DOHH2 (cell line): Measurements from ENCODE around the gene NMNAT2.

Experiments
- H3F3A ChIP-seq: fragments of 200-600 bp; sonication (generic), shearing (Covaris generic); 2 replicates; pipeline ENCODE4 v1.6.0; 2016; ENCODE audit warnings: antibody characterized with exemption, mild to moderate bottlenecking; ENCODE audit not compliant: control insufficient read depth, insufficient read depth
- H3K27ac ChIP-seq: fragments of 200-600 bp; sonication (generic); 2 replicates; pipeline ENCODE4 v1.5.1; 2014; ENCODE audit warnings: low read depth, mild to moderate bottlenecking, low read length, moderate library complexity
- H3K27me3 ChIP-seq: fragments of 200-600 bp; sonication (generic); 2 replicates; pipeline ENCODE4 v1.6.1; 2014; ENCODE audit warnings: mild to moderate bottlenecking, low read length, mixed read lengths; ENCODE audit not compliant: control insufficient read depth
- H3K36me3 ChIP-seq: fragments of 200-600 bp; sonication (generic); 2 replicates; pipeline ENCODE4 v1.6.1; 2014; ENCODE audit warnings: mild to moderate bottlenecking, low read length, moderate library complexity, mixed read lengths; ENCODE audit not compliant: control insufficient read depth
- H3K4me1 ChIP-seq: fragments of 200-600 bp; sonication (generic); 2 replicates; pipeline ENCODE4 v1.6.1; 2014; ENCODE audit warnings: mild to moderate bottlenecking, low read length, mixed read lengths; ENCODE audit not compliant: control insufficient read depth
- H3K4me2 ChIP-seq: fragments of 200-600 bp; sonication (generic); 2 replicates; pipeline ENCODE4 v1.6.0; 2014; ENCODE audit warnings: mild to moderate bottlenecking, low read length, moderate library complexity
- H3K4me3 ChIP-seq: fragments of 200-600 bp; sonication (generic); 2 replicates; pipeline ENCODE4 v1.5.1; 2014; ENCODE audit warnings: mild to moderate bottlenecking, low read length, mixed read lengths
- H3K79me2 ChIP-seq: fragments of 200-600 bp; sonication (generic); 2 replicates; pipeline ENCODE4 v1.6.1; 2014; ENCODE audit warnings: mild to moderate bottlenecking, low read length, mixed read lengths; ENCODE audit not compliant: control insufficient read depth
- H3K9me2 ChIP-seq: fragments of 200-600 bp; sonication (generic); replicated peaks from 2 replicates; pipeline ENCODE4 v1.6.1; 2014; ENCODE audit warnings: mild to moderate bottlenecking, low read length, mixed read lengths; ENCODE audit not compliant: control insufficient read depth
- H3K9me3 ChIP-seq: fragments of 200-600 bp; sonication (generic); 2 replicates; pipeline ENCODE4 v1.6.1; 2014; ENCODE audit warnings: antibody characterized with exemption, low read length, mixed read lengths; ENCODE audit not compliant: control insufficient read depth, insufficient read depth
- H4K20me1 ChIP-seq: fragments of 200-600 bp; sonication (generic); 2 replicates; pipeline ENCODE4 v1.6.0; 2014; ENCODE audit warnings: low read depth, mild to moderate bottlenecking, antibody characterized with exemption, low read length, moderate library complexity; ENCODE audit not compliant: control insufficient read depth, insufficient read depth
- CTCF ChIP-seq: fragments of 200-600 bp; sonication (generic); IDR thresholded peaks from one replicate; pipeline ENCODE4 v1.5.1; 2014; ENCODE audit warnings: antibody characterized with exemption, mild to moderate bottlenecking, low read depth, low read length; ENCODE audit not compliant: poor library complexity, severe bottlenecking
- EZH2phosphoT487 ChIP-seq: fragments of 200-600 bp; sonication (generic); IDR thresholded peaks from 2 replicates; pipeline ENCODE4 v1.6.1; 2017; ENCODE audit warnings: borderline replicate concordance, mild to moderate bottlenecking, antibody characterized with exemption, low read length, moderate library complexity, mixed read lengths

The NMNAT2 gene

GRCh38 chr1:183212870-183213269, 205.3 kb downstream of the NMNAT2 start:
- Histone ChIP-seq H3K36me3 (no peaks in the 10 kb centered on the region), H3K4me2 (no peak overlapping the region), H3K9me3 (no peaks in the 10 kb centered on the region), H3K4me3 (no peak overlapping the region), H3K79me2 (no peaks in the 10 kb centered on the region), H3K9me2 (no peaks in the 10 kb centered on the region), H3F3A (no peaks in the 10 kb centered on the region), H3K4me1 (no peaks in the 10 kb centered on the region), H3K27me3 (peaks cover 43% of the 10 kb centered on the region), H3K27ac (no peak overlapping the region), H4K20me1 (no peaks in the 10 kb centered on the region)
- TF ChIP-seq EZH2phosphoT487 (no peak), CTCF (no peak)

GRCh38 chr1:183210681-183211080, 207.5 kb downstream of the NMNAT2 start:
- Histone ChIP-seq H3K27ac (no peak overlapping the region), H3F3A (no peaks in the 10 kb centered on the region), H3K4me2 (no peak overlapping the region), H3K9me3 (no peaks in the 10 kb centered on the region), H4K20me1 (no peaks in the 10 kb centered on the region), H3K9me2 (no peaks in the 10 kb centered on the region), H3K36me3 (no peaks in the 10 kb centered on the region), H3K4me1 (no peaks in the 10 kb centered on the region), H3K79me2 (no peaks in the 10 kb centered on the region), H3K4me3 (no peak overlapping the region), H3K27me3 (peaks cover 33% of the 10 kb centered on the region)
- TF ChIP-seq EZH2phosphoT487, result no peak
- TF ChIP-seq CTCF, result no peak

GRCh38 chr1:183209533-183210158, 208.5 kb downstream of the NMNAT2 start:
- Histone ChIP-seq H3K9me2 (no peaks in the 10 kb centered on the region), H3K9me3 (no peaks in the 10 kb centered on the region), H3K79me2 (no peaks in the 10 kb centered on the region), H3K4me1 (no peaks in the 10 kb centered on the region), H3K27ac (no peak overlapping the region), H3F3A (no peaks in the 10 kb centered on the region), H4K20me1 (no peaks in the 10 kb centered on the region), H3K4me3 (no peak overlapping the region), H3K4me2 (no peak overlapping the region), H3K27me3 (peaks cover 31% of the 10 kb centered on the region), H3K36me3 (no peaks in the 10 kb centered on the region)
- TF ChIP-seq CTCF (no peak), EZH2phosphoT487 (no peak)
